ENCODE data around the gene BRINP1. TPM values are rescaled to one million over a fixed set of nuclear protein-coding genes. Genes with fewer than 3 reads are reported as not detected.

The BRINP1 gene
- total RNA-seq, 3 donors from 2014 or later (not counting 1 experiment from before 2014, with no cell fraction given), result not detected

DNA sequence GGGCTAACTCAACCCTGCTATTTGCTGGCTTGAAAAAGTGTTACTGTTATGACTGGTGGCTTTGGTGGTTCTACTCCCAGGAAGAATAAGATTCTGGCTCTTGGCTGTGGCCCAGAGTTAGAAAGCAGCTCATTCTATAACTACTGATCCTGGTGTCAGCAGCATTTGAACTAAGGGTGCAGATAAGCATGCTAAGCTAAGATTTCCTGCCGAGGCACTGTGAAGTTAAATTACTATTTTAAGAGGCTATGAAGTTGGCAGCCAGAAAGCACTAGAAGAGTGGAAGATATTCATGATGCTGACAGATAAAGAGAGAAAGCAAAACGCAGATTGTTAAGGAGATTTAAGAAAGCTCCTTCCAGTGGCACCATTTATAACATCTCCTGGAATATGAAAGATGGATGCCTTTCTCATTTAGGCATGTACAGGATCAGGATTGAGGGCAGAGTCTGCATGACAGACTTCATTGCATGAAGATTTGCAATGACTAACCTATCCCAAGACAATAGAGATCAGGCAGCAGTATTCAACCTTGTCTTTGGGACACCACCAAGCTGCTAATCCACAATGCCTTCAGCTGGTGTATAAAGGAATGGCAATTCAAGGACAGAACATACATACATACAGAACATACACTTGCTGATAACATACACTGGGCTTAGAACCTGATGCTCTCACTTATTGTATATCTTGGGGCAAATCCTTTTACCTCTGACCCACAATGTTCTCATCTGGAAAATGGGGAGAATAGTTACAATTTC lies 11.7 kb downstream of the BRINP1 start:
- DNase-seq, result no peak
- H3K27ac ChIP-seq (ENCODE audit: low read length), result no peak overlapping the region
- H3K27me3 ChIP-seq (ENCODE audit: control insufficient read depth, insufficient read depth, low read length), result no peaks in the 10 kb centered on the region
- H3K4me3 ChIP-seq (ENCODE audit: low read length), result no peak overlapping the region
- WGBS (ENCODE audit: insufficient coverage), result 39% methylated on average over 2 of the region's 2 CpGs
- intact Hi-C loops (cut with micrococcal nuclease), result no loop called here
- Mint-ChIP-seq H3K9me3 (peaks cover 0 to 2% of the 10 kb centered on the region in 2 donors), H3K4me1 (no peaks in the 10 kb centered on the region), H3K36me3 (no peaks in the 10 kb centered on the region), H3K27ac (no peak overlapping the region), H3K27me3 (ENCODE audit: low read depth in 2 of 2) (no peaks in the 10 kb centered on the region), H3K4me3 (no peak overlapping the region)
- no peak for ATAC-seq
- H3K9me3 ChIP-seq (ENCODE audit: control insufficient read depth, insufficient read depth, low read length), result no peaks in the 10 kb centered on the region
- H3K36me3 ChIP-seq (ENCODE audit: control insufficient read depth, insufficient read depth, low read length), result no peaks in the 10 kb centered on the region
- TF ChIP-seq, protein P1, sequence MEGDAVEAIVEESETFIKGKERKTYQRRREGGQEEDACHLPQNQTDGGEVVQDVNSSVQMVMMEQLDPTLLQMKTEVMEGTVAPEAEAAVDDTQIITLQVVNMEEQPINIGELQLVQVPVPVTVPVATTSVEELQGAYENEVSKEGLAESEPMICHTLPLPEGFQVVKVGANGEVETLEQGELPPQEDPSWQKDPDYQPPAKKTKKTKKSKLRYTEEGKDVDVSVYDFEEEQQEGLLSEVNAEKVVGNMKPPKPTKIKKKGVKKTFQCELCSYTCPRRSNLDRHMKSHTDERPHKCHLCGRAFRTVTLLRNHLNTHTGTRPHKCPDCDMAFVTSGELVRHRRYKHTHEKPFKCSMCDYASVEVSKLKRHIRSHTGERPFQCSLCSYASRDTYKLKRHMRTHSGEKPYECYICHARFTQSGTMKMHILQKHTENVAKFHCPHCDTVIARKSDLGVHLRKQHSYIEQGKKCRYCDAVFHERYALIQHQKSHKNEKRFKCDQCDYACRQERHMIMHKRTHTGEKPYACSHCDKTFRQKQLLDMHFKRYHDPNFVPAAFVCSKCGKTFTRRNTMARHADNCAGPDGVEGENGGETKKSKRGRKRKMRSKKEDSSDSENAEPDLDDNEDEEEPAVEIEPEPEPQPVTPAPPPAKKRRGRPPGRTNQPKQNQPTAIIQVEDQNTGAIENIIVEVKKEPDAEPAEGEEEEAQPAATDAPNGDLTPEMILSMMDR (IDR thresholded peaks at IDR 0.05), result no peak
- H3K4me1 ChIP-seq (ENCODE audit: control insufficient read depth, insufficient read depth, low read length), result no peaks in the 10 kb centered on the region

DNA sequence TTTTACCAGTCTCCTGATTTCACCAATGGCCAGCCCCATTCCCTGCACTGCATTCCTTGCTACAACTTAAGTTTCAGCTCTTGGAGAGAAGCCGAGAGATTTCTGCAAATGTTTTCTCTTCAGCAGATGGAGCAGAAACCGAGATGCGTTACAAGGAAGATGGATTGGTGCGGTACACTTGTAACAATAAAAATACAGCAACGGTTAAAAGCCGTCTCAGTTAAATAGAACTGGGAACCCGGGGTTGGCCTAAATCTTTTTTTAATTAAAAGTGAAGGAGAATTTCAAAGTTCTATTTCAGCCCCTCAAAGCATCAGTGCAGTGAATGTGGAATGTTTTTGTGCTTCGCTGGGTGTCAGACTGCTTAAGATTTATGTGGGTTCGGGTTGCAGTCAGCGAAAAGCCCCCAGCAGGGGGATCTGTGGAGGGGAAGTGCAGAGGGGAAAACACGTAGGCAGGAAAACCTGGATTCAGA lies 19.8 kb downstream of the BRINP1 start:
- no peak overlapping the region for H3K4me3 Mint-ChIP-seq
- H3K9me3 ChIP-seq (ENCODE audit: control insufficient read depth, insufficient read depth, low read length), result no peaks in the 10 kb centered on the region
- H3K27ac ChIP-seq (ENCODE audit: low read length), result no peak overlapping the region
- no peak for DNase-seq
- peaks cover 0 to 5% of the 10 kb centered on the region in 2 donors for H3K9me3 Mint-ChIP-seq
- intact Hi-C loops (cut with micrococcal nuclease), result no loop called here
- H3K4me1 ChIP-seq (ENCODE audit: control insufficient read depth, insufficient read depth, low read length), result no peaks in the 10 kb centered on the region
- no peak for ATAC-seq
- H3K4me3 ChIP-seq (ENCODE audit: low read length), result no peak overlapping the region
- H3K27me3 Mint-ChIP-seq (ENCODE audit: low read depth in 2 of 2), result no peaks in the 10 kb centered on the region
- no peaks in the 10 kb centered on the region for H3K27me3 ChIP-seq (ENCODE audit: control insufficient read depth, insufficient read depth, low read length)
- H3K36me3 Mint-ChIP-seq, result no peaks in the 10 kb centered on the region
- no peak overlapping the region for H3K27ac Mint-ChIP-seq
- 16% methylated on average over 11 of the region's 11 CpGs for WGBS (ENCODE audit: insufficient coverage)
- H3K4me1 Mint-ChIP-seq, result no peaks in the 10 kb centered on the region
- TF ChIP-seq, protein P1 (IDR thresholded peaks at IDR 0.05), result no peak
- H3K36me3 ChIP-seq (ENCODE audit: control insufficient read depth, insufficient read depth, low read length), result no peaks in the 10 kb centered on the region

DNA sequence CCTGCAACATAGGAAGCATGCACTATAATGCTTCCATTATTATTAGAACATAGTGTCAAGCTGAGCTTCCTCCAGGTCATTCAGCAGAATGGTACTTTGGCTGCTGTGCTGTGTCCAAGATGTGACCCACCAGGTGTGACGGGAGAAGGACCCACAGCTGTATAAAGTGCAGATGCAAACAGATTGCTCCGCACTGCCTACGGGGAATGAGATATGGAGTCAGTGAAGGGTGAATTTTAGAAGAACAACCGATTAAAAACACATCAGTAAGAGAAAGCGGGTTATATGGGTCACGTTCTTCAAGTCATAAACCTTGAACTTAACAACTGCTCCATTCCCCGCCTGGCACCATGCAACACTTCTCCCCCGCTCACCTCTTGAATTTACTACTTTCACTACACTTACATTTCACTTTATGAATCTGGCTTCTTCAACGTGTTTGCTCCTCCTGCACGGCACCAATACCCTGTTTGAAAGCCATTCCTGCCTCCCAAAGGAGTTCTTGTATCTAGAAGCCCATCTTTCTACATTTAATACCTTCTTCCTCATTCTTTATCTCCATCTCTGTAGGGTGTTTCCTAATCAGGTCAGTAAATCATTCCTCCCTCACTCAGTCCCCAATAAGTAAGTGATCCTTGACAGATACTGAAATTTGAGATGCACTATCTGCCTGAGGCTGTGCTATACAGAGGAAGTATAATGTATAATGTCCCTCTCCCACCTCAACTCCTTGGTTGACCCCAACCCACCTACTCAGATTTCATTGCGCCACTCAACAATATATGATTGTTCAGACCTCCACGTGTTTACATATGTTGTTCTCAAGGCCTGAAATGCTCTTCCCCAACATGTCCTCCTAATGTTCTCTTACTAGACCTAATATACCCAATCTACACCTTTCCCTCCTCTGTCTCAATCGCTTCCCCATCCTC lies 25.9 kb downstream of the BRINP1 start:
- Histone ChIP-seq H3K27ac (ENCODE audit: low read length) (no peak overlapping the region), H3K4me1 (ENCODE audit: control insufficient read depth, insufficient read depth, low read length) (no peaks in the 10 kb centered on the region), H3K36me3 (ENCODE audit: control insufficient read depth, insufficient read depth, low read length) (no peaks in the 10 kb centered on the region), H3K9me3 (ENCODE audit: control insufficient read depth, insufficient read depth, low read length) (no peaks in the 10 kb centered on the region), H3K4me3 (ENCODE audit: low read length) (no peak overlapping the region), H3K27me3 (ENCODE audit: control insufficient read depth, insufficient read depth, low read length) (no peaks in the 10 kb centered on the region)
- Mint-ChIP-seq H3K27ac (no peak overlapping the region), H3K4me1 (no peaks in the 10 kb centered on the region), H3K36me3 (no peaks in the 10 kb centered on the region), H3K9me3 (peaks cover 2 to 11% of the 10 kb centered on the region in 2 donors), H3K4me3 (no peak overlapping the region), H3K27me3 (ENCODE audit: low read depth in 2 of 2) (no peaks in the 10 kb centered on the region)
- ATAC-seq, result no peak
- TF ChIP-seq, protein P1 (IDR thresholded peaks at IDR 0.05), result no peak
- intact Hi-C loops (cut with micrococcal nuclease), result no loop called here
- DNase-seq, result no peak
- 84% methylated on average over 13 of the region's 13 CpGs for WGBS (ENCODE audit: insufficient coverage)

All from natural killer cell (primary cell).